ENCODE data around the gene PCYT1A.
"Not testable (repeated sequence)": the region's sequence is repeated elsewhere in the genome, so short reads cannot be mapped to it uniquely, and the experiment has no call there.

The PCYT1A gene

DNA sequence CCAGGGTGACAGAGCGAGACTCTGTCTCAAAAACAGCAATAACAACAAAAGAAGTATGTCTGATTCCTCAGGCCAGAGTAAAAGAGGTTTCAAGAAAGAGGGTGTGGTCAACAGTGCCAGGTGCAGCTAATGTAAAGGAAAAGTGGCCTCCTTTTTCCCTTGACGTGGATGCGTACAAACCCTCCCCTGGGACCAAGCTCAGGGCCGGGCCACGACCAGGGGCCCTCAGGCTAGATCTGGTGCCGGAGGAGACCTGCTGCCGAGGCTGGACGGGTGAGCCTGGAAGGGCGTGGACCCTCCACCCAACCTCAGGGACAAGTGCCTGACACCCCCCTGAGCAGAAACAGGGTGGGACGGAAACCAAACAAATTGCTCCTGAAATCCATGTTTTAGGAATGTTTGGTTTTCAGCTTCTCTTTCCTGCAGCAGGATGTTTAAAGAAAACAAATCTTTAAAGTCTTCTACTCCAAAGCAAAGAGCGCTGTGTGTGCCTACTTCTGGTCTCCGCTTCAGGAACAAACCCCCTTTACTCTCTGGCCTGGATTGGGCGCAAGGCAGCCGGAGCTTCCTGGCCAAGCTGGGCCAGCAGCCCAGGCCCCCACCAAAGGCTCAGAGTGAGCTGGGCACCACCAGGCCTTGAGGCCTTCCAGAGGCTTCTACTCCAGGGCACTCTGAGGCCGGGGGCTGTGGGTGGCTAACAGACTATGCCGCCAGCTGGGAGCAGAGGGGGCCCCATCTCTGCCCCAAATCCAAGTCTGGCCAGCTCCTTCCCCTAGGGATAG is 97.8 kb downstream of the PCYT1A start:
- no peak for DNase-seq

DNA sequence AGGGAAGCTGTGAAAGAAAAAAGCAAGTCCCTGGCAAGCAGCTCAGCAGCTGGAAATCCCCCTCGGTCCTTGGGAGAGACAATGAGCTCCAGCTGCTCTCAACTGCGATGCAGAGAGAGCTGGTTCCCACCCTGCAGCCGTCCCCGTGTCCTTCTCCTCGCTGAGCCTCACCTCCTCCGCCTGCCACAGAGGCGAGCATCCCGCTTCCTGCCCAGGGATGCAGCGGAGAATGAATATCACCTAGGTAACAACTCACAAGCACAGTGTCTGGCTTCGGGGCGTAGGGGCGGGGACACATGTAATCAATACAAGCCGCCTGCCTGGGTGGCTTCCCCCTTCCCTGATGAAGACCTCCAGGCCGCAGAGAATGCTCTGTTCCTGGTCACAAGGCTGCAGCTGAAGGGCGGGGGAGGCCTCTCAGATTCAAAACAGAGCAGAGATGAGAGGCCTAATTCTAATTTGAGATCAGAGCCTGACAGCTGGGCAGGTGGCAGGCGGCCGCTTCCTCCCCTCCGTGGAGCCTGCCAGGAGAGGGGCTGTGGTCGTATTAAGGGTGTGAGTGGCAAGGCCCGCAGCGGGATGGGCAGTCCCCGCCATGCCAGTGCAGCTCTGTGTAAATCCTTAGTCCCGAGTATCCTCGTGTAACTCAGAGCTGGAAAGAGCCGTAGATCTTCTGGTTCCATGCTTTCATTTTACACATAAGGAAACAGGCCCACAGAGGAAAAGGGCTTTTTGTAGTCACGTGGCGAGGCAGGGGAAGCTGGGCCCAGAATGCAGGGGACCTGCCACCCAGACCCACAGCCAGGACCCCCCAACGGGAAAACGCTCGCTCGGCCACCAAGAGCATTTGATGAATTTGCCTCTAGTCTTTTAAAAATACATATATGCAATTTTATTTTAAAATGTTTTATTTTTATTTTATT is 100.6 kb downstream of the PCYT1A start:
- DNase-seq = peak; percentile 70

DNA sequence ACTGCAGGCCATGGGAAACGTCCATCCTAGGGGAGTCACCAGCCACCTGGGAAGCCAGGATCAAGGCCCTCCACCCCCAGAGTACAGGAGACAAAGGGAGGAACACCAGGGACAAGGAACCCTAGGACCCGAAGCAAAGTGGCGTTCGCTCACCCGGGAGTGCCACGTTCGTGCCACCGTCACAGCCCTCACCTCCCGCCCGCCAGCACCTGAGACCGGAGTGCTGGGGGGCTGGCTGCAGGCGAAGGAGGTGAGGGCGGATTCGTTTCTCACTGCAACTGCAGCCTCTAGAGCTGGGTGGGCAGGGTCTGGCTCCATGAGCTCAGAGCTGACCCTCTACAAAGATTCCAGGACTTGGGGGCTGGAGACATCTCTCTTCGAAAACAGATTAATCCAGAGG is 102.6 kb downstream of the PCYT1A start:
- no peak for DNase-seq

DNA sequence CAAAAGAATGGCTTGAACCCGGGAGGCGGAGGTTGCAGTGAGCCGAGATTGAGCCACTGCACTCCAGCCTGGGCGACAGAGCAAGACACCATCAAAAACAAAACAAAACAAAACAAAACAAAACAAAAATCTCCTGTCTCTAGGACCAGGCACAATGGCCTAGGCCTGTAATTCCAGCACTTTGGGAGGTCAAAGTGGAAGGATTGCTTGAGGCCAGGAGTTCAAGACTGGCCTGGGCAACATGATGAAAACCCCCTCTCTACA is 103.4 kb downstream of the PCYT1A start:
- DNase-seq = not testable (repeated sequence)

DNA sequence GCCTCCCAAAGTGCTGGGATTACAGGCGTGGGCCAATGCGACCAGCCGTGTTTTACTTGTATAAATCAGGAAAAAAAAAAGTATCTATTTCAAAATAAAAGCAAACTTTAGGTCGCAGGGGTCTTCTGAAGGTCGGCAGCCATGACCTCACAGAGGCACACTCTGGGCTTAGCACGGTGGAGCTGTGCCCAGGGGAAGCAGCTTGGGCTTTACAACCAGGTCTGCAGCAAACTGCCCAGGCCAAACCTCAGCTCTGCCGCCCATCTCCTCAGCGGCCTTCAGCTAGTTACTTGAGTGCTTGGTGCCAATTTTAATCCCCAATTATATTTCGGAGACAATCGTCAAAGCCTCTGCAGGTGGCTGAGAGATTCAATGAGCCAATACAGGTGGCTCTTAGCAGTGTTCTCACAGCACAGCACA is 106.4 kb downstream of the PCYT1A start:
- DNase-seq = no peak

DNA sequence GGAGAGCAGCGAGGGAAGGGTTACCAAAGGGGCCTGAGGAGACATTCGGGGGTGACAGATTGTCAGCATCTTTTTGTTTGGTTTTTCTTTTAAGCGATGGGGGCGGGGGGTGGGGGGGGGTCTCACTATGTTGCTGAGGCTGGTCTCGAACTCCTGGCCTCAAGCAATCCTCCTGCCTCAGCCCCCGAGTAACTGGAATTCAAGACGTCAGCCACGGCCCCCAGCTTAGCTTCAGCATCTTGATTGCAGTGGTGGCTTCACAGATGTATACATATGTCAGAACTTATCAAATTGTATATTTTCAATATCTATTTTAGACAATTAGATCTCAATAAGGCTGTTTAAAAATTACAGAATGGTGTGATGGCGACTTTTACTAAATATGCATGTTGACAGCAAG is 107.2 kb downstream of the PCYT1A start:
- DNase-seq = no peak
